AG04450 (cell line): ENCODE data around the gene CXCL12. TPM values are rescaled to one million over a fixed set of nuclear protein-coding genes. Genes with fewer than 3 reads are reported as not detected.

Experiments
- CTCF ChIA-PET: fragments of 300-600, 350-600 bp; formaldehyde crosslinking; extraction: SDS; loops from one replicate; lab custom pipeline; 2022; ENCODE audit warnings: antibody characterized with exemption, inconsistent platforms; lab: Charles Lee
- POLR2A ChIA-PET: fragments of 350-600 bp; formaldehyde crosslinking; extraction: SDS; loops from one replicate; lab custom pipeline; 2021; ENCODE audit warnings: antibody characterized with exemption, inconsistent platforms; lab: Yijun Ruan, JAX
- DNase-seq: peaks from one replicate; pipeline ENCODE4 v3.0.0-alpha.2; 2011; ENCODE audit warnings: low read depth, low spot score
- H3K27ac ChIP-seq: one replicate; pipeline ENCODE4 v1.5.1; 2012; ENCODE audit warnings: low read depth, low read length, control low read depth
- H3K27me3 ChIP-seq: one replicate; pipeline ENCODE4 v1.6.0; 2012; ENCODE audit warnings: low read length; ENCODE audit not compliant: control insufficient read depth, insufficient read depth
- H3K4me3 ChIP-seq: 2 replicates; pipeline ENCODE4 v1.5.1; 2011; ENCODE audit warnings: mild to moderate bottlenecking, low read depth, low read length, control low read depth
- H3K9me3 ChIP-seq: 2 replicates; pipeline ENCODE4 v1.5.1; 2012; ENCODE audit warnings: low read length; ENCODE audit not compliant: control insufficient read depth, insufficient read depth
- CTCF ChIP-seq: IDR thresholded peaks from 2 replicates; pipeline ENCODE4 v1.5.1; 2011; ENCODE audit warnings: low read depth, low read length, control low read depth, inconsistent platforms
- polyA plus RNA-seq: library from polyadenylated mRNA; depleted of rRNA; stranded (reverse); fragments of >200 nt; gene quantifications from 2 replicates; pipeline ENCODE4 v1.2.3, GENCODE V29; 2011

Gene CXCL12
- polyA plus RNA-seq, 1 experiment: 93.4 TPM

- DNase-seq: peak; percentile 62
- Histone ChIP-seq H3K27me3 (peaks cover 5% of the 10 kb centered on the region), H3K4me3 (no peak overlapping the region), H3K9me3 (no peaks in the 10 kb centered on the region; the same call in 1 of the 2 replicates), H3K27ac (peak overlapping the region; percentile 80)
- POLR2A ChIA-PET: interaction anchor here (0.6 kb wide), 1 partner anchor 59 kb away, joined by 3 read pairs; no protein-coding TSS in a partner anchor
- CTCF ChIA-PET: interaction anchor here (1.4 kb wide), 2 partner anchors 11 to 41 kb away, joined by 3 to 5 read pairs; no protein-coding TSS in a partner anchor
- TF ChIP-seq CTCF: no peak
These were observed 32.4 kb downstream of the CXCL12 start for GRCh38 chr10:44352316-44353127.

GRCh38 chr10:44348496-44348895 is 36.4 kb downstream of the CXCL12 start:
- no peak overlapping the region for H3K4me3 ChIP-seq
- DNase-seq: no peak
- H3K27me3 ChIP-seq: peaks cover 5% of the 10 kb centered on the region
- no peak for TF ChIP-seq CTCF
- ChIA-PET CTCF (no interaction called here), POLR2A (no interaction called here)
- no peak overlapping the region for H3K27ac ChIP-seq
- no peaks in the 10 kb centered on the region; the same call in none of the 2 replicates for H3K9me3 ChIP-seq

- ChIA-PET CTCF (no interaction called here), POLR2A (no interaction called here)
- TF ChIP-seq CTCF: no peak
- Histone ChIP-seq H3K27ac (no peak overlapping the region), H3K9me3 (no peaks in the 10 kb centered on the region; the same call in none of the 2 replicates), H3K27me3 (peaks cover 10% of the 10 kb centered on the region), H3K4me3 (no peak overlapping the region)
- no peak for DNase-seq
These were observed 37.1 kb downstream of the CXCL12 start for GRCh38 chr10:44347609-44348400.

- no peak for TF ChIP-seq CTCF
- H3K9me3 ChIP-seq: no peaks in the 10 kb centered on the region; the same call in 1 of the 2 replicates
- ChIA-PET POLR2A (no interaction called here), CTCF (no interaction called here)
- H3K27ac ChIP-seq: no peak overlapping the region
- no peak for DNase-seq
- H3K4me3 ChIP-seq: no peak overlapping the region
- H3K27me3 ChIP-seq: peaks cover 15% of the 10 kb centered on the region
These were observed 40.2 kb downstream of the CXCL12 start for GRCh38 chr10:44344727-44345126.
